A549 (cell line): ENCODE data around the gene SCN5A.

Experiments
- CHD4 ChIP-seq: fragments of 200-600 bp; sonication (generic); IDR thresholded peaks from 2 replicates; pipeline ENCODE4 v1.6.1; 2016; ENCODE audit warnings: antibody characterized with exemption, mild to moderate bottlenecking, borderline replicate concordance
- CTCF ChIP-seq: fragments of >200 bp; sonication (Bioruptor Twin); formaldehyde crosslinking; IDR thresholded peaks from 3 replicates; pipeline ENCODE4 v1.5.1; 2016
- ESRRA ChIP-seq: fragments of 150-350 bp; IDR thresholded peaks from 2 replicates; pipeline ENCODE4 v1.6.1; 2014; ENCODE audit warnings: mild to moderate bottlenecking, low read length, borderline replicate concordance
- HES2 ChIP-seq: fragments of >200 bp; sonication (Bioruptor Twin); formaldehyde crosslinking; IDR thresholded peaks from 2 replicates; pipeline ENCODE4 v1.6.1; 2016
- POLR2A ChIP-seq: IDR thresholded peaks from 2 replicates; pipeline ENCODE4 v1.6.1; 2012; ENCODE audit warnings: mild to moderate bottlenecking, low read length
- RARB ChIP-seq: fragments of 250-450 bp; sonication (Bioruptor Pico); IDR thresholded peaks from 2 replicates; pipeline ENCODE4 v1.8.0; 2021; ENCODE audit warnings: mild to moderate bottlenecking, moderate library complexity
- RCOR1 ChIP-seq: fragments of 150-350 bp; IDR thresholded peaks from 2 replicates; pipeline ENCODE4 v1.6.1; 2014; ENCODE audit warnings: antibody characterized with exemption, low read length, low read depth
- REST ChIP-seq: fragments of 200-600 bp; sonication (generic); IDR thresholded peaks from 2 replicates; pipeline ENCODE4 v1.6.1; 2016; ENCODE audit warnings: antibody characterized with exemption, mild to moderate bottlenecking, moderate library complexity
- RFX5 ChIP-seq: fragments of 450-650 bp; IDR thresholded peaks from 2 replicates; pipeline ENCODE4 v1.7.1; 2014; ENCODE audit warnings: antibody characterized with exemption, mild to moderate bottlenecking, moderate library complexity

GRCh38 chr3:38617137-38617536 lies 32.4 kb downstream of the SCN5A start:
- no peak for TF ChIP-seq CTCF
- no peak for TF ChIP-seq POLR2A
- TF ChIP-seq RARB (CRISPR knock-in tag): no peak
- TF ChIP-seq RCOR1: no peak
- TF ChIP-seq RFX5: no peak
- no peak for TF ChIP-seq REST
- no peak for TF ChIP-seq CHD4
- no peak for TF ChIP-seq ESRRA
- no peak for TF ChIP-seq HES2
